GM12872 (cell line): Measurements from ENCODE around the gene ZNF771.

Experiments used
- CTCF ChIP-seq: IDR thresholded peaks from 3 replicates; pipeline ENCODE4 v1.5.1; 2011; ENCODE audit warnings: low read depth, mild to moderate bottlenecking, low read length, moderate library complexity; ENCODE audit not compliant: insufficient read depth

The ZNF771 gene

GRCh38 chr16:30407804-30408534, 563 bp downstream of the ZNF771 start:
- no peak for TF ChIP-seq CTCF

GRCh38 chr16:30409125-30410060, 2.0 kb downstream of the ZNF771 start:
- TF ChIP-seq CTCF, result peak; percentile 96

- no peak for TF ChIP-seq CTCF
These were observed 5.9 kb downstream of the ZNF771 start for GRCh38 chr16:30413112-30413806.

GRCh38 chr16:30414159-30414558, 6.8 kb downstream of the ZNF771 start:
- TF ChIP-seq CTCF, result no peak

GRCh38 chr16:30416047-30416603, 8.7 kb downstream of the ZNF771 start:
- no peak for TF ChIP-seq CTCF

GRCh38 chr16:30416624-30417528, 9.5 kb downstream of the ZNF771 start:
- TF ChIP-seq CTCF, result no peak
